Measurements from ENCODE around the gene UBR3. TPM values are rescaled to one million over a fixed set of nuclear protein-coding genes. Genes with fewer than 3 reads are reported as not detected.

The UBR3 gene
- total RNA-seq, 1 experiment from 2014 or later, result 21.9 TPM

DNA sequence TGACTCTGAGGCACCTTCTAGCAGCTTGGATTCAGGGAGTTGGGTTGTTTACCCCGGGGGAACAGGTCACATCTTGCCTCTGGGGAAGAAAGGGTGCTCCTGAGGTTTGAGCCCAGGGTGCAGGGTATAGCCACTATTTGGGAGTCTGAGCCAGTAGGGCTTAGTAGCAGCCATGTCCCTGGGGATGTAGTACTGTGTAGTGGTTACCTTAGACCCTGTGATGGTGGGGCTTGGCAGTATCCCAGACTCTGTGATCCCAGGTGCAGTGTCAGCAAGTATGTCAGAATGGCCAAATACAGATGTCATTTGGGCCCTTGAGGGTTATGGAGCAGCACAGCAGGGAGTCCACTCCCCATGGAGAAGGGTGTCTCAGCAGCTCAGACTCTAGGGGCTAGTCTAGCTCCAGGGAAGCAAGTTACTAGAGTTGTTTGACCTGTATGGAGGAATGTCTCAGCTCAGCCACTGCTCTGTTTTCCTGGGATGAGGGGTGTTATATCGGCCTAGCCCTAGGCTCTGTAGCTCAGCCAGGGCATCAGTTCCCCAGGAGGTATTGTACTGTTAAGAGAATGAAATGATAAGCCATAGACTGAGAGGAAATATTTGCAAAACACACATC is 151.3 kb downstream of the UBR3 start:
- Histone ChIP-seq H3K79me1 (ENCODE audit: insufficient read depth, low read depth, low read length, poor library complexity, severe bottlenecking) (no peaks in the 10 kb centered on the region), H2AK5ac (ENCODE audit: insufficient read length, low read length) (no peak overlapping the region), H2BK120ac (ENCODE audit: low read depth, low read length, poor library complexity, severe bottlenecking) (no peak overlapping the region), H3K23ac (ENCODE audit: insufficient read length, low read depth, low read length) (no peak overlapping the region), H2BK15ac (ENCODE audit: low read depth, low read length) (no peak overlapping the region), H4K5ac (ENCODE audit: insufficient read length, low read depth, low read length) (no peak overlapping the region), H2BK5ac (ENCODE audit: insufficient read length, low read length) (no peak overlapping the region), H3K9ac (ENCODE audit: extremely low read depth, insufficient read length, low read length) (no peak overlapping the region), H3K56ac (ENCODE audit: insufficient read length, low read depth, low read length) (no peak overlapping the region), H3K18ac (ENCODE audit: insufficient read length, low read depth, low read length) (peak overlapping the region; percentile 11), H3K4ac (ENCODE audit: low read depth, low read length) (no peak overlapping the region), H3K4me1 (ENCODE audit: insufficient read depth, low read length) (no peaks in the 10 kb centered on the region), H2BK20ac (ENCODE audit: low read depth, low read length, poor library complexity, severe bottlenecking) (no peak overlapping the region), H3K27ac (ENCODE audit: insufficient read length, low read depth, low read length) (no peak overlapping the region), H3K27me3 (ENCODE audit: insufficient read depth, low read length) (no peaks in the 10 kb centered on the region), H3K23me2 (ENCODE audit: insufficient read length, low read depth, low read length, poor library complexity, severe bottlenecking) (no peaks in the 10 kb centered on the region), H3K14ac (ENCODE audit: insufficient read depth, low read length) (no peak overlapping the region), H4K8ac (replicated peaks; ENCODE audit: insufficient read length, low read depth, low read length) (no peak overlapping the region), H3K79me2 (ENCODE audit: insufficient read depth, low read length) (0 out of 2 replicates have a peak, but pooled peaks cover 2% of the 10 kb centered on the region), H4K20me1 (ENCODE audit: control insufficient read depth, insufficient read depth, insufficient read length) (no peaks in the 10 kb centered on the region), H3K4me2 (ENCODE audit: insufficient read depth, insufficient read length, low read length) (no peak overlapping the region), H3K9me3 (ENCODE audit: control insufficient read depth, low read depth, low read length) (peaks cover 5% of the 10 kb centered on the region), H2BK12ac (ENCODE audit: insufficient read length, low read depth, low read length) (no peak overlapping the region), H2AFZ (ENCODE audit: low read length) (no peak overlapping the region), H3T11ph (ENCODE audit: low read length) (no peak overlapping the region), H4K91ac (ENCODE audit: insufficient read length, low read depth, low read length) (no peak overlapping the region)
- Mint-ChIP-seq H3K4me3 (no peak overlapping the region), H3K27me3 (ENCODE audit: low read depth) (no peaks in the 10 kb centered on the region), H3K4me1 (peaks cover 6 to 7% of the 10 kb centered on the region in 2 experiments), H3K36me3 (ENCODE audit: insufficient read depth in 1 of 3, low read depth in 3 of 3) (peaks cover 27 to 41% (median 38%) of the 10 kb centered on the region in 3 experiments), H3K9me3 (peaks cover 17 to 23% of the 10 kb centered on the region in 2 experiments), H3K27ac (no peak overlapping the region; a peak in 1 of 7 replicates)
- DNase-seq, result no peak
- TF ChIP-seq, protein P1, sequence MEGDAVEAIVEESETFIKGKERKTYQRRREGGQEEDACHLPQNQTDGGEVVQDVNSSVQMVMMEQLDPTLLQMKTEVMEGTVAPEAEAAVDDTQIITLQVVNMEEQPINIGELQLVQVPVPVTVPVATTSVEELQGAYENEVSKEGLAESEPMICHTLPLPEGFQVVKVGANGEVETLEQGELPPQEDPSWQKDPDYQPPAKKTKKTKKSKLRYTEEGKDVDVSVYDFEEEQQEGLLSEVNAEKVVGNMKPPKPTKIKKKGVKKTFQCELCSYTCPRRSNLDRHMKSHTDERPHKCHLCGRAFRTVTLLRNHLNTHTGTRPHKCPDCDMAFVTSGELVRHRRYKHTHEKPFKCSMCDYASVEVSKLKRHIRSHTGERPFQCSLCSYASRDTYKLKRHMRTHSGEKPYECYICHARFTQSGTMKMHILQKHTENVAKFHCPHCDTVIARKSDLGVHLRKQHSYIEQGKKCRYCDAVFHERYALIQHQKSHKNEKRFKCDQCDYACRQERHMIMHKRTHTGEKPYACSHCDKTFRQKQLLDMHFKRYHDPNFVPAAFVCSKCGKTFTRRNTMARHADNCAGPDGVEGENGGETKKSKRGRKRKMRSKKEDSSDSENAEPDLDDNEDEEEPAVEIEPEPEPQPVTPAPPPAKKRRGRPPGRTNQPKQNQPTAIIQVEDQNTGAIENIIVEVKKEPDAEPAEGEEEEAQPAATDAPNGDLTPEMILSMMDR (conservative IDR thresholded peaks at IDR 0.05), result no peak
- WGBS (ENCODE audit: extremely low coverage, insufficient read length, low lambda C conversion rate), result no CpG with 5 or more reads among the region's 2 CpGs

Measured in H9 (cell line).